H1 (cell line): Measurements from ENCODE around the gene DCLK1. TPM values are rescaled to one million over a fixed set of nuclear protein-coding genes. Genes with fewer than 3 reads are reported as not detected.

Experiments
- CTCF ChIA-PET: fragments of 300-600 bp; sonication (Branson Sonifier 250); formaldehyde crosslinking; loops from one replicate; lab custom pipeline; 2021; ENCODE audit not compliant: partially characterized antibody; lab: Charles Lee
- POLR2A ChIA-PET: fragments of 300-600 bp; sonication (Branson Sonifier 250); formaldehyde crosslinking; loops from one replicate; lab custom pipeline; 2021; ENCODE audit warnings: inconsistent platforms; ENCODE audit not compliant: partially characterized antibody; lab: Charles Lee
- DNase-seq, 2 experiments: peaks; one replicate each; pipeline versions ENCODE4 v3.0.0 to v3.0.0-alpha.2; 2010 to 2022; ENCODE audit warnings: low spot score in 2 of 2, low read depth in 1 of 2, mixed read lengths in 1 of 2
- FAIRE-seq: peaks from 2 replicates; lab custom pipeline; 2011; peaks lifted over from hg19 to GRCh38; lab: Jason Lieb, UNC
- H2AFZ ChIP-seq: 2 replicates; pipeline ENCODE4 v1.8.1; 2012; ENCODE audit warnings: low read length, inconsistent platforms
- H2AK5ac ChIP-seq: 2 replicates; pipeline ENCODE4 v1.6.1; 2013; ENCODE audit warnings: low read depth, low read length
- H2BK120ac ChIP-seq: replicated peaks from 2 replicates; pipeline ENCODE3; 2013; ENCODE audit warnings: low read depth, low read length, inconsistent platforms
- H2BK12ac ChIP-seq: 2 replicates; pipeline ENCODE4 v1.6.1; 2013; ENCODE audit warnings: low read depth, low read length
- H2BK15ac ChIP-seq: 2 replicates; pipeline ENCODE4 v1.6.1; 2013; ENCODE audit warnings: low read length
- H2BK20ac ChIP-seq: 2 replicates; pipeline ENCODE4 v1.6.1; 2013; ENCODE audit warnings: low read length
- H2BK5ac ChIP-seq: 2 replicates; pipeline ENCODE4 v1.6.1; 2013; ENCODE audit warnings: low read depth, low read length
- H3K14ac ChIP-seq: 2 replicates; pipeline ENCODE4 v1.6.1; 2013; ENCODE audit warnings: inconsistent platforms; ENCODE audit not compliant: insufficient read length
- H3K18ac ChIP-seq: 2 replicates; pipeline ENCODE4 v1.6.1; 2013; ENCODE audit warnings: low read length; ENCODE audit errors: extremely low read depth
- H3K23ac ChIP-seq: 2 replicates; pipeline ENCODE4 v1.6.1; 2013; ENCODE audit warnings: inconsistent platforms; ENCODE audit not compliant: insufficient read length
- H3K23me2 ChIP-seq: 2 replicates; pipeline ENCODE4 v1.6.1; 2013; ENCODE audit warnings: low read depth, low read length
- H3K27ac ChIP-seq: 2 replicates; pipeline ENCODE4 v1.6.1; 2011; ENCODE audit warnings: low read depth, low read length, inconsistent platforms
- H3K27me3 ChIP-seq, 4 experiments: replicated peaks in 1 of 4; 1 replicate in 1 of 4; 2 replicates in 3 of 4; pipeline versions ENCODE4 v1.6.1 to v1.8.1; 2011 to 2013; ENCODE audit warnings: low read length in 3 of 4, mild to moderate bottlenecking in 3 of 4, inconsistent platforms in 2 of 4, mixed read lengths in 2 of 4, moderate library complexity in 1 of 4; ENCODE audit not compliant: control insufficient read depth in 3 of 4, insufficient read depth in 3 of 4; ENCODE audit errors: extremely low read depth in 1 of 4
- H3K36me3 ChIP-seq, 4 experiments: 2 replicates each; pipeline versions ENCODE4 v1.6.1 to v1.8.1; 2011 to 2013; ENCODE audit warnings: mild to moderate bottlenecking in 4 of 4, low read length in 3 of 4, moderate library complexity in 2 of 4, control low read depth in 1 of 4, inconsistent platforms in 1 of 4; ENCODE audit not compliant: insufficient read depth in 4 of 4, control insufficient read depth in 2 of 4
- H3K4ac ChIP-seq: replicated peaks from 2 replicates; pipeline ENCODE3; 2013; ENCODE audit warnings: low read length, low read depth, mixed read lengths, inconsistent platforms; ENCODE audit not compliant: insufficient read length
- H3K4me1 ChIP-seq, 4 experiments: replicated peaks in 1 of 4; 1 replicate in 1 of 4; 2 replicates in 3 of 4; pipeline versions ENCODE4 v1.6.1 to v1.8.1; 2011 to 2013; ENCODE audit warnings: low read length in 3 of 4, inconsistent platforms in 2 of 4, mixed read lengths in 1 of 4; ENCODE audit not compliant: insufficient read depth in 4 of 4, control insufficient read depth in 3 of 4
- H3K4me2 ChIP-seq, 2 experiments: 2 replicates each; pipeline versions ENCODE4 v1.6.1 to v1.8.1; 2011 to 2013; ENCODE audit warnings: low read depth in 2 of 2, low read length in 2 of 2, control low read depth in 1 of 2, inconsistent platforms in 1 of 2, mild to moderate bottlenecking in 1 of 2; ENCODE audit not compliant: insufficient read depth in 1 of 2
- H3K4me3 ChIP-seq, 4 experiments: fragments of 200-600, 300-600 bp in 1 of 4; sonication (generic), shearing (Covaris generic), sonication (Bioruptor Twin) in 1 of 4; 2 replicates each; pipeline versions ENCODE4 v1.5.1 to v1.8.1; 2011 to 2016; ENCODE audit warnings: low read length in 4 of 4, low read depth in 3 of 4, control low read depth in 2 of 4, inconsistent platforms in 2 of 4, mild to moderate bottlenecking in 2 of 4, mixed read lengths in 1 of 4, moderate library complexity in 1 of 4; ENCODE audit not compliant: insufficient read depth in 2 of 4; ENCODE audit errors: extremely low read depth in 1 of 4
- H3K56ac ChIP-seq: replicated peaks from 2 replicates; pipeline ENCODE3; 2013; ENCODE audit warnings: low read depth, mild to moderate bottlenecking, mixed read lengths, low read length, inconsistent platforms; ENCODE audit not compliant: insufficient read length
- H3K79me1 ChIP-seq: 2 replicates; pipeline ENCODE4 v1.6.1; 2013; ENCODE audit warnings: low read depth, low read length, control low read depth
- H3K79me2 ChIP-seq, 2 experiments: 2 replicates each; pipeline versions ENCODE4 v1.6.1 to v1.8.1; 2012 to 2013; ENCODE audit warnings: low read length in 2 of 2, mild to moderate bottlenecking in 2 of 2, inconsistent platforms in 1 of 2; ENCODE audit not compliant: insufficient read depth in 2 of 2, control insufficient read depth in 1 of 2
- H3K9ac ChIP-seq, 4 experiments: replicated peaks in 1 of 4; 1 replicate in 1 of 4; 2 replicates in 3 of 4; pipeline versions ENCODE4 v1.6.1 to v1.8.1; 2011 to 2013; ENCODE audit warnings: low read depth in 3 of 4, low read length in 3 of 4, control low read depth in 2 of 4, mild to moderate bottlenecking in 2 of 4, moderate library complexity in 2 of 4, inconsistent platforms in 1 of 4; ENCODE audit errors: extremely low read depth in 1 of 4
- H3K9me3 ChIP-seq, 2 experiments: 2 replicates each; pipeline versions ENCODE4 v1.6.1 to v1.8.1; 2012 to 2013; ENCODE audit warnings: mild to moderate bottlenecking in 2 of 2, moderate library complexity in 2 of 2, control low read depth in 1 of 2, inconsistent platforms in 1 of 2, low read depth in 1 of 2, low read length in 1 of 2, mixed read lengths in 1 of 2; ENCODE audit not compliant: insufficient read depth in 2 of 2
- H4K20me1 ChIP-seq, 2 experiments: replicated peaks in 1 of 2; 2 replicates each; pipeline versions ENCODE3 to v1.8.1; 2011 to 2013; ENCODE audit warnings: inconsistent platforms in 2 of 2, low read length in 2 of 2, mild to moderate bottlenecking in 1 of 2; ENCODE audit not compliant: insufficient read depth in 2 of 2, control insufficient read depth in 1 of 2
- H4K5ac ChIP-seq: 2 replicates; pipeline ENCODE4 v1.6.1; 2013; ENCODE audit warnings: low read length, low read depth, mixed read lengths, inconsistent platforms; ENCODE audit not compliant: insufficient read length
- H4K8ac ChIP-seq: 2 replicates; pipeline ENCODE4 v1.8.0; 2013; ENCODE audit warnings: mild to moderate bottlenecking, moderate library complexity, low read length, inconsistent platforms; ENCODE audit not compliant: insufficient read depth; ENCODE audit errors: extremely low read depth
- H4K91ac ChIP-seq: replicated peaks from 2 replicates; pipeline ENCODE3; 2013; ENCODE audit warnings: low read length, mixed read lengths, inconsistent platforms; ENCODE audit not compliant: insufficient read length
- CHD2 ChIP-seq: IDR thresholded peaks from 2 replicates; pipeline ENCODE4 v1.6.1; 2012; ENCODE audit warnings: low read length, improper control_type of control experiment
- E2F6 ChIP-seq: IDR thresholded peaks from 2 replicates; pipeline ENCODE4 v1.6.1; 2012; ENCODE audit warnings: inconsistent platforms
- EGR1 ChIP-seq: IDR thresholded peaks from 2 replicates; pipeline ENCODE4 v1.6.1; 2011; ENCODE audit warnings: low read depth, low read length, borderline replicate concordance
- GTF2F1 ChIP-seq: IDR thresholded peaks from 2 replicates; pipeline ENCODE4 v1.6.1; 2012; ENCODE audit warnings: low read depth, low read length, improper control_type of control experiment, borderline replicate concordance
- NANOG ChIP-seq: IDR thresholded peaks from 2 replicates; pipeline ENCODE4 v1.6.1; 2011; ENCODE audit warnings: low read length, low read depth, mild to moderate bottlenecking, inconsistent platforms; ENCODE audit not compliant: insufficient read depth, poor library complexity, severe bottlenecking
- RNF2 ChIP-seq: fragments of 200-900, 300-1000 bp; sonication (generic); IDR thresholded peaks from 2 replicates; pipeline ENCODE4 v1.7.1; 2016; ENCODE audit warnings: borderline replicate concordance, low read depth, mild to moderate bottlenecking, antibody characterized with exemption, low read length; ENCODE audit not compliant: poor library complexity, severe bottlenecking; ENCODE audit errors: missing control alignments
- RXRA ChIP-seq: IDR thresholded peaks from 2 replicates; pipeline ENCODE4 v1.6.1; 2011; ENCODE audit warnings: low read depth, mild to moderate bottlenecking, low read length, moderate library complexity; ENCODE audit not compliant: insufficient read depth
- SIN3A ChIP-seq, 2 experiments: IDR thresholded peaks in 1 of 2; conservative IDR thresholded peaks in 1 of 2; 2 replicates each; pipeline ENCODE4 v1.6.1; 2011 to 2012; ENCODE audit warnings: low read length in 2 of 2, improper control_type of control experiment in 1 of 2, low read depth in 1 of 2, mild to moderate bottlenecking in 1 of 2
- SIRT6 ChIP-seq: IDR thresholded peaks from one replicate; pipeline ENCODE4 v1.7.1; 2012; ENCODE audit warnings: low read length, inconsistent platforms
- SP2 ChIP-seq: IDR thresholded peaks from 2 replicates; pipeline ENCODE4 v1.6.1; 2012; ENCODE audit warnings: mild to moderate bottlenecking, low read length, inconsistent platforms
- SP4 ChIP-seq: IDR thresholded peaks from 2 replicates; pipeline ENCODE4 v1.6.1; 2012; ENCODE audit warnings: low read length, inconsistent platforms
- YY1 ChIP-seq: IDR thresholded peaks from 2 replicates; pipeline ENCODE4 v1.6.1; 2011; ENCODE audit warnings: low read depth, mild to moderate bottlenecking, low read length
- ZNF274 ChIP-seq: IDR thresholded peaks from 2 replicates; pipeline ENCODE4 v1.7.0; 2012; ENCODE audit warnings: low read length, borderline replicate concordance; ENCODE audit errors: extremely low read depth
- WGBS, 2 experiments: shearing (Covaris generic) in 1 of 2; methylation state at CpG; one replicate each; pipeline versions ENCODE4 v1.1.6 to v1.1.7; 2013 to 2015; ENCODE audit warnings: low lambda C conversion rate in 2 of 2, mixed read lengths in 2 of 2, inconsistent platforms in 1 of 2, low coverage in 1 of 2, missing lambda C conversion rate in 1 of 2; ENCODE audit not compliant: insufficient replicate concordance in 2 of 2, insufficient coverage in 1 of 2, insufficient read length in 1 of 2; ENCODE audit errors: extremely low coverage in 1 of 2, missing lambda C conversion rate in 1 of 2; 5-methylcytosine and 5-hydroxymethylcytosine counted together
- polyA plus RNA-seq, 7 experiments: library from polyadenylated mRNA; depleted of rRNA in 3 of 7; stranded (reverse) in 5 of 7; unstranded in 2 of 7; fragments of >200 nt in 5 of 7; fragments of 200-250 nt in 2 of 7; gene quantifications; 1 replicate in 5 of 7; 2 replicates in 1 of 7; 4 replicates in 1 of 7; pipeline versions ENCODE4 v1.2.1 to v1.2.3, GENCODE V29; 2011 to 2013; ENCODE audit warnings: missing spikeins in 2 of 7, mixed read lengths in 2 of 7
- total RNA-seq: library from RNA; stranded (reverse); fragmentation: NEBNext Ultra II Directional; extraction: Animal tissue kit (Norgen Biotek cat#: 25700); gene quantifications from 2 replicates; pipeline ENCODE4 v1.2.1, GENCODE V29; 2021

Gene DCLK1
- total and polyA plus RNA-seq, 2 of the 8 experiments (the other 6 are each of a cell fraction or from before 2014, with no cell fraction given), result 22.8 to 41.0 TPM

DNA sequence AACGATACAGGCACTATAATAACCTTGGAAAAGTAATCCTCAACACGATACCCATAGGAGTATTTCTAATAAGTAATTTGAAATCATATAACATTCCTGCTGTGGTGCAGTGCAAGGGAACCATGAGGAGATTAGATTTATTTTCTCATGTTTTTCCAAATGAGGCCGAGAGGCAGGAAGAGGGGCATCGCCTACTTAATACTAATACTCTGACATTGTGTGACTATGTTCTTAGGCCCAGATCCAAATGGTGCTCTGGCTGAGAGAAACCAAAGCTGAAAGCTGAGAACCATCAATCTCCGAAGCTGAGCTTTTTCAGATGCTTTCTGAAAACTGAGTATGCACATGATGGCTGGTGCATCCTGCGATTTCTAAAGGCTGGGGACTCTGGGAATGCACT is 406.7 kb downstream of the DCLK1 start:
- Histone ChIP-seq H4K8ac (no peak overlapping the region), H3K79me2 (no peaks in the 10 kb centered on the region), H4K5ac (no peak overlapping the region), H3K4me3 (no peak overlapping the region), H3K27ac (no peak overlapping the region), H3K27me3 (no peaks in the 10 kb centered on the region), H2BK15ac (no peak overlapping the region), H3K9me3 (no peaks in the 10 kb centered on the region), H3K4me1 (no peaks in the 10 kb centered on the region), H2AK5ac (no peak overlapping the region), H3K36me3 (no peaks in the 10 kb centered on the region), H3K9ac (no peak overlapping the region), H3K14ac (no peak overlapping the region), H3K18ac (no peak overlapping the region), H2BK12ac (no peak overlapping the region), H3K56ac (no peak overlapping the region), H4K20me1 (no peaks in the 10 kb centered on the region), H4K91ac (no peak overlapping the region), H3K23me2 (no peaks in the 10 kb centered on the region), H2AFZ (peak overlapping the region; percentile 25; the same call in 1 of the 2 replicates), H2BK5ac (no peak overlapping the region), H2BK120ac (no peak overlapping the region), H3K23ac (no peak overlapping the region), H3K79me1 (no peaks in the 10 kb centered on the region), H2BK20ac (no peak overlapping the region), H3K4ac (no peak overlapping the region), H3K4me2 (no peak overlapping the region)
- WGBS, 2 experiments, result 97% methylated on average over 6 of the region's 6 CpGs; no CpG with 5 or more reads in 1 of the 2 experiments
- ChIA-PET POLR2A (no interaction called here), CTCF (interaction anchor here (0.5 to 4.4 kb wide), 8 partner anchors 11 to 831 kb away, joined by 3 to 17 read pairs (median 8); no protein-coding TSS in a partner anchor)
- DNase-seq (no peak), FAIRE-seq (no peak)
- TF ChIP-seq SIN3A (conservative IDR thresholded peaks at IDR 0.05 in 1 of 2, IDR thresholded peaks at IDR 0.05 in 1 of 2; ENCODE audit: low read depth in 1 of 2, low read length in 2 of 2) (no peak), E2F6 (no peak), SP4 (no peak), RXRA (no peak), ZNF274 (no peak), RNF2 (no peak), CHD2 (no peak), EGR1 (no peak), GTF2F1 (no peak), YY1 (no peak), NANOG (no peak), SP2 (no peak), SIRT6 (no peak)
